PC-9 (cell line): ENCODE data around the gene RNF168. TPM values are rescaled to one million over a fixed set of nuclear protein-coding genes. Genes with fewer than 3 reads are reported as not detected.
A peak's percentile ranks its signal among the peaks of the same experiment; 100 is the strongest.

Experiments used
- BruUV-seq: library from RNA; stranded (reverse); fragments of 400-500 nt; replicated peaks from 2 replicates; lab custom pipeline; 2021; lab: Mats Ljungman, UMichigan
- CTCF ChIA-PET: fragments of 300-600 bp; sonication (Branson Sonifier 250); formaldehyde crosslinking; loops from one replicate; lab custom pipeline; 2022; ENCODE audit warnings: antibody characterized with exemption; lab: Charles Lee
- POLR2A ChIA-PET: fragments of 300-600 bp; sonication (Branson Sonifier 250); formaldehyde crosslinking; loops from one replicate; lab custom pipeline; 2022; ENCODE audit warnings: antibody characterized with exemption; ENCODE audit not compliant: unreplicated experiment; lab: Charles Lee
- DNase-seq, 2 experiments: peaks; one replicate each; pipeline versions ENCODE4 v3.0.0 to v3.0.0-alpha.2; 2015 to 2022; ENCODE audit warnings: mixed read lengths in 1 of 2
- H2AFZ ChIP-seq: fragments of 200-600 bp; sonication (generic); 2 replicates; pipeline ENCODE4 v1.8.1; 2017; ENCODE audit warnings: antibody characterized with exemption
- H3F3A ChIP-seq: fragments of 200-600 bp; sonication (generic); 2 replicates; pipeline ENCODE4 v1.8.1; 2017; ENCODE audit warnings: antibody characterized with exemption, mild to moderate bottlenecking, low read depth; ENCODE audit not compliant: insufficient read depth
- H3K27ac ChIP-seq: fragments of 200-600 bp; sonication (generic); 2 replicates; pipeline ENCODE4 v1.6.1; 2016; ENCODE audit warnings: mixed run types
- H3K27me3 ChIP-seq: fragments of 200-600 bp; sonication (generic); 2 replicates; pipeline ENCODE4 v1.6.1; 2016; ENCODE audit warnings: low read depth, mixed run types; ENCODE audit not compliant: insufficient read depth
- H3K36me3 ChIP-seq: fragments of 200-600 bp; sonication (generic); 2 replicates; pipeline ENCODE4 v1.6.1; 2016; ENCODE audit warnings: low read depth, mixed run types
- H3K4me1 ChIP-seq: fragments of 200-600 bp; sonication (generic); replicated peaks from 2 replicates; pipeline ENCODE4 v1.6.1; 2016; ENCODE audit warnings: mixed run types; ENCODE audit not compliant: insufficient read depth
- H3K4me2 ChIP-seq: fragments of 200-600 bp; sonication (generic); 2 replicates; pipeline ENCODE4 v1.6.1; 2017; ENCODE audit warnings: mixed run types
- H3K4me3 ChIP-seq: fragments of 200-600 bp; sonication (generic); 2 replicates; pipeline ENCODE4 v1.6.1; 2016; ENCODE audit warnings: mixed run types
- H3K79me2 ChIP-seq: fragments of 200-600 bp; sonication (generic); 2 replicates; pipeline ENCODE4 v1.6.1; 2017; ENCODE audit warnings: low read depth, mixed run types
- H3K9me2 ChIP-seq: fragments of 200-600 bp; sonication (generic); 2 replicates; pipeline ENCODE4 v1.8.1; 2017; ENCODE audit warnings: mild to moderate bottlenecking; ENCODE audit not compliant: insufficient read depth
- H3K9me3 ChIP-seq: fragments of 200-600 bp; sonication (generic); 2 replicates; pipeline ENCODE4 v1.8.1; 2016; ENCODE audit warnings: low read depth; ENCODE audit not compliant: insufficient read depth
- H4K20me1 ChIP-seq: fragments of 200-600 bp; sonication (generic); 2 replicates; pipeline ENCODE4 v1.8.1; 2017; ENCODE audit not compliant: insufficient read depth
- EZH2 ChIP-seq: fragments of 200-600 bp; sonication (generic); IDR thresholded peaks from 2 replicates; pipeline ENCODE4 v1.8.0; 2017; ENCODE audit warnings: antibody characterized with exemption, low read depth
- intact Hi-C: fragments of 100-400 bp; cut with micrococcal nuclease; formaldehyde crosslinking; loops from one replicate; pipeline ENCODE4 v1.10.0; 2022; ENCODE audit not compliant: unreplicated experiment
- total RNA-seq: library from RNA; stranded (reverse); gene quantifications from 2 replicates; pipeline ENCODE4 v1.2.3, GENCODE V29; 2021
- TF ChIP-seq, protein P1 (sequence below): fragments of 200-600 bp; sonication (generic); conservative IDR thresholded peaks from 2 replicates; pipeline ENCODE4 v1.6.1; 2017; ENCODE audit warnings: mixed run types, antibody characterized with exemption, mild to moderate bottlenecking, moderate library complexity

The RNF168 gene
- total RNA-seq, 1 experiment from 2014 or later, result 60.6 TPM

DNA sequence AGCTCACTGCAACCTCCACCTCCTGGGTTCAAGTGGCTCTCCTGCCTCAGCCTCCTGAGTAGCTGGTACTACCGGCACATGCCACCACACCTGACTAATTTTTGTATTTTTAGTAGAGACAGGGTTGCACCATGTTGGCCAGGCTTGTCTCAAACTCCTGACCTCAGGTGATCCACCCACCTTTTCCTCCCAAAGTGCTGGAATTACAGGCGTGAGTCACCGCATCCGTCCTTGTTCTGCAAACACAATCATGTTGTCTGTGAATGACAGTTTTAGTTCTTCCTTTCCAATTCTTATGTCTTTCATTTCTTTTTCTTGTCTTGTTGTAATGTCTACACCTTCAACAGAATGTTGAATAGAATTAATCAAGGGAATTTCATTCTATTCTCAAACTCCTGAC, 27.9 kb upstream of the RNF168 start:
- Histone ChIP-seq H2AFZ (no peak overlapping the region), H3K4me1 (no peaks in the 10 kb centered on the region), H3K4me3 (no peak overlapping the region), H3F3A (peaks cover 7% of the 10 kb centered on the region; the same call in 1 of the 2 replicates), H3K27me3 (no peaks in the 10 kb centered on the region), H3K9me3 (0 out of 2 replicates have a peak, but pooled peaks cover 4% of the 10 kb centered on the region), H3K79me2 (no peaks in the 10 kb centered on the region), H3K4me2 (no peak overlapping the region), H4K20me1 (no peaks in the 10 kb centered on the region), H3K27ac (no peak overlapping the region), H3K9me2 (no peaks in the 10 kb centered on the region), H3K36me3 (no peaks in the 10 kb centered on the region)
- DNase-seq, result no peak
- CTCF ChIA-PET, result no interaction called here
- TF ChIP-seq, protein P1, sequence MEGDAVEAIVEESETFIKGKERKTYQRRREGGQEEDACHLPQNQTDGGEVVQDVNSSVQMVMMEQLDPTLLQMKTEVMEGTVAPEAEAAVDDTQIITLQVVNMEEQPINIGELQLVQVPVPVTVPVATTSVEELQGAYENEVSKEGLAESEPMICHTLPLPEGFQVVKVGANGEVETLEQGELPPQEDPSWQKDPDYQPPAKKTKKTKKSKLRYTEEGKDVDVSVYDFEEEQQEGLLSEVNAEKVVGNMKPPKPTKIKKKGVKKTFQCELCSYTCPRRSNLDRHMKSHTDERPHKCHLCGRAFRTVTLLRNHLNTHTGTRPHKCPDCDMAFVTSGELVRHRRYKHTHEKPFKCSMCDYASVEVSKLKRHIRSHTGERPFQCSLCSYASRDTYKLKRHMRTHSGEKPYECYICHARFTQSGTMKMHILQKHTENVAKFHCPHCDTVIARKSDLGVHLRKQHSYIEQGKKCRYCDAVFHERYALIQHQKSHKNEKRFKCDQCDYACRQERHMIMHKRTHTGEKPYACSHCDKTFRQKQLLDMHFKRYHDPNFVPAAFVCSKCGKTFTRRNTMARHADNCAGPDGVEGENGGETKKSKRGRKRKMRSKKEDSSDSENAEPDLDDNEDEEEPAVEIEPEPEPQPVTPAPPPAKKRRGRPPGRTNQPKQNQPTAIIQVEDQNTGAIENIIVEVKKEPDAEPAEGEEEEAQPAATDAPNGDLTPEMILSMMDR, result no peak
- no peak for TF ChIP-seq EZH2
- intact Hi-C loops, result loop anchor here (10.0 kb wide), 1 partner anchor 263 kb away; no protein-coding TSS in a partner anchor
- BruUV-seq, result no TSS peak
- POLR2A ChIA-PET, result no interaction called here

- H3K4me1 ChIP-seq, result no peaks in the 10 kb centered on the region
- no peaks in the 10 kb centered on the region for H4K20me1 ChIP-seq
- intact Hi-C loops, result loop anchor here (1.0 to 10.0 kb wide), 5 partner anchors 25 to 656 kb away; partner anchors contain the start of genes FBXO45, NCBP2, RNF168 and WDR53
- H3K27me3 ChIP-seq, result no peaks in the 10 kb centered on the region
- BruUV-seq, result no TSS peak
- H3K4me2 ChIP-seq, result peak overlapping the region; percentile 98
- peak overlapping the region; percentile 86 for H2AFZ ChIP-seq
- peak overlapping the region; percentile 66 for H3K4me3 ChIP-seq
- TF ChIP-seq EZH2, result no peak
- TF ChIP-seq, protein P1, result peak; percentile 89
- ChIA-PET CTCF (interaction anchor here (0.5 to 1.3 kb wide), 14 partner anchors 10 to 628 kb away, joined by 3 to 6 read pairs (median 3); no protein-coding TSS in a partner anchor), POLR2A (interaction anchor here (0.5 to 0.7 kb wide), 4 partner anchors 179 to 1546 kb away, joined by 3 to 4 read pairs (median 3); no protein-coding TSS in a partner anchor)
- H3K79me2 ChIP-seq, result no peaks in the 10 kb centered on the region
- H3K36me3 ChIP-seq, result no peaks in the 10 kb centered on the region
- DNase-seq, result peak; percentile 59 to 93
- H3F3A ChIP-seq, result peaks cover 3% of the 10 kb centered on the region; the same call in 1 of the 2 replicates
- no peaks in the 10 kb centered on the region for H3K9me2 ChIP-seq
- no peak overlapping the region for H3K27ac ChIP-seq
- H3K9me3 ChIP-seq, result 0 out of 2 replicates have a peak, but pooled peaks cover 4% of the 10 kb centered on the region
Measured at GRCh38 chr3:196528639-196529233, 25.2 kb upstream of the RNF168 start.

- Histone ChIP-seq H3K4me2 (no peak overlapping the region), H3K9me2 (no peaks in the 10 kb centered on the region), H4K20me1 (no peaks in the 10 kb centered on the region), H3F3A (peaks cover 1% of the 10 kb centered on the region; the same call in 1 of the 2 replicates), H3K36me3 (no peaks in the 10 kb centered on the region), H3K79me2 (no peaks in the 10 kb centered on the region), H3K27me3 (no peaks in the 10 kb centered on the region), H3K9me3 (peaks cover 1% of the 10 kb centered on the region; the same call in 1 of the 2 replicates), H3K4me3 (no peak overlapping the region), H2AFZ (no peak overlapping the region), H3K27ac (no peak overlapping the region), H3K4me1 (no peaks in the 10 kb centered on the region)
- DNase-seq, result no peak
- intact Hi-C loops, result loop anchor here (10.0 kb wide), 2 partner anchors 420 to 660 kb away; partner anchors contain the start of gene NCBP2
- BruUV-seq, result no TSS peak
- POLR2A ChIA-PET, result interaction anchor here (0.6 kb wide), 1 partner anchor 564 kb away, joined by 20 read pairs; no protein-coding TSS in a partner anchor
- CTCF ChIA-PET, result interaction anchor here (0.5 to 0.8 kb wide), 2 partner anchors 47 to 84 kb away, joined by 3 to 4 read pairs; no protein-coding TSS in a partner anchor
- TF ChIP-seq, protein P1, result no peak
- TF ChIP-seq EZH2, result no peak
Measured at GRCh38 chr3:196525141-196525540, 21.6 kb upstream of the RNF168 start.
